ENCODE measurements around the gene ZBTB7C. TPM values are rescaled to one million over a fixed set of nuclear protein-coding genes. Genes with fewer than 3 reads are reported as not detected.

Gene ZBTB7C
- total RNA-seq, 1 donor from 2014 or later, result not detected

DNA sequence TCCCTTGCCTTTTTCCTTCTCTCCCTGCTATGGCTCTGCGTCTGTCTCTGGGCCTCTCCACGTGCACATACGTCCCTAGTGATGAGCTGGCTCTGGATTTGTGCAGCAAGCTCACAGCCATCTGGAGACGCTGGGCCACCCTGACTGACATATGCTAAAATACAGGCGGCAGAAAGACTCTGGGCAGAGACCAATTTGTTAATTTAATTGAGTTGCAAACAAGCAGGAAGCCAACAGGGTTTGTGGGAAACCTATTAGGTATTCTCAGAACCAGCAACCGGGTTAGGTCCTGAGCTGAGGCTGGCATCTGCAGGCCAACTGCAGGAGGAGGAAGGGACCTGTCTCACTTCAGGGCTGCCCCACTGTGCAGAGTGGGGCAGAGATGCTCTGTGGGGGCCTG is 425.2 kb downstream of the ZBTB7C start:
- CTCF ChIA-PET, result no interaction called here
- H3K27me3 Mint-ChIP-seq, result peaks cover 25% of the 10 kb centered on the region
- H3K4me3 Mint-ChIP-seq, result no peak overlapping the region

DNA sequence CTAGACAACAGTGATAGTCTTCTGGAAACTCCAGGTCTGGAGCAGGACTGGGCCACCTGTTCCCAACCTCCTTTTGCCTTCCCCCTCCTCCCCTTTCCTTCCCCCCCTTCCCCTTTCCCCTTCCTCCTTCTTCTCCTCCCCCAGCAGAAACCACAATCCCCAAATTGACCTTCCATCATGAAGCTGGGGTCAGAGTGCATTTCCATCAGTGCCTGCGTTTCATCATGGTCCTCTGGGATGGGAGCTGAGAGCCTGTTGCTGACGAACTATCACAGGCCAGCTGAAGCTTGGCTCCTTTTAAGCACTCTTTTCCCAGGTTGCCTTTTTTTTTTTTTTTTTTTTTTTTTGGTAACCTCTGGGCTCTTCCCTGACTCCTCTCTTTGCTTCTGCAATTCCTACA is 426.1 kb downstream of the ZBTB7C start:
- CTCF ChIA-PET, result no interaction called here
- Mint-ChIP-seq H3K4me3 (no peak overlapping the region), H3K27ac (no peak overlapping the region), H3K36me3 (ENCODE audit: low read depth) (no peaks in the 10 kb centered on the region), H3K4me1 (peaks cover 16% of the 10 kb centered on the region), H3K27me3 (peaks cover 29% of the 10 kb centered on the region), H3K9me3 (no peaks in the 10 kb centered on the region)
- DNase-seq, result no peak
- intact Hi-C loops (cut with micrococcal nuclease), result no loop called here
- POLR2A ChIA-PET, result interaction anchor here (0.7 kb wide), 1 partner anchor 99 kb away, joined by 3 read pairs; no protein-coding TSS in a partner anchor
- ATAC-seq (ENCODE audit: low read depth), result no peak
- TF ChIP-seq, protein P1, sequence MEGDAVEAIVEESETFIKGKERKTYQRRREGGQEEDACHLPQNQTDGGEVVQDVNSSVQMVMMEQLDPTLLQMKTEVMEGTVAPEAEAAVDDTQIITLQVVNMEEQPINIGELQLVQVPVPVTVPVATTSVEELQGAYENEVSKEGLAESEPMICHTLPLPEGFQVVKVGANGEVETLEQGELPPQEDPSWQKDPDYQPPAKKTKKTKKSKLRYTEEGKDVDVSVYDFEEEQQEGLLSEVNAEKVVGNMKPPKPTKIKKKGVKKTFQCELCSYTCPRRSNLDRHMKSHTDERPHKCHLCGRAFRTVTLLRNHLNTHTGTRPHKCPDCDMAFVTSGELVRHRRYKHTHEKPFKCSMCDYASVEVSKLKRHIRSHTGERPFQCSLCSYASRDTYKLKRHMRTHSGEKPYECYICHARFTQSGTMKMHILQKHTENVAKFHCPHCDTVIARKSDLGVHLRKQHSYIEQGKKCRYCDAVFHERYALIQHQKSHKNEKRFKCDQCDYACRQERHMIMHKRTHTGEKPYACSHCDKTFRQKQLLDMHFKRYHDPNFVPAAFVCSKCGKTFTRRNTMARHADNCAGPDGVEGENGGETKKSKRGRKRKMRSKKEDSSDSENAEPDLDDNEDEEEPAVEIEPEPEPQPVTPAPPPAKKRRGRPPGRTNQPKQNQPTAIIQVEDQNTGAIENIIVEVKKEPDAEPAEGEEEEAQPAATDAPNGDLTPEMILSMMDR (IDR thresholded peaks at IDR 0.05), result no peak

More for the DNA sequence above, 425.2 kb downstream of the ZBTB7C start:
- no peak for ATAC-seq (ENCODE audit: low read depth)
- Mint-ChIP-seq H3K36me3 (ENCODE audit: low read depth) (no peaks in the 10 kb centered on the region), H3K27ac (no peak overlapping the region), H3K4me1 (peaks cover 16% of the 10 kb centered on the region), H3K9me3 (no peaks in the 10 kb centered on the region)
- no peak for DNase-seq
- TF ChIP-seq, protein P1 (IDR thresholded peaks at IDR 0.05), result no peak
- intact Hi-C loops (cut with micrococcal nuclease), result no loop called here
- POLR2A ChIA-PET, result no interaction called here

DNA sequence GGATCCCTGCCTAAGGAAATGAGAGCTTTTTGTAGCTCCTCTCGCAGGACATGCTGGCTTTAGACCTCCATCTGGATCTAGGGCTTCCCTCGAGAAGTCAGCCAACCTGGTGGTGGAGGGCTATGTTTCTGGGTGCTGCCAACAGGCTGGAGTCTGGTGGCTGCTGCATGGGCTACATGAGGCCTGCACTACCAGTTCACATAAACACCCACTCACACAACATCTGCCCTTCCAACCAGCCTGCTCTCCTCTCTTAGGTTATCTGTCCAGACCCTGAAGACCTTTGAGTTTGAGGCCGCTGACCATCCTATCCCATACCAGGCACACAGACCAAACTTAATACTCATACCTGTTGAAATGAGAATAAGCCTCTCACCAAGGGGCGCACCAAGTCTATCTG is 427.4 kb downstream of the ZBTB7C start:
- H3K36me3 Mint-ChIP-seq (ENCODE audit: low read depth), result no peaks in the 10 kb centered on the region
- intact Hi-C loops (cut with micrococcal nuclease), result no loop called here
- no peak overlapping the region for H3K27ac Mint-ChIP-seq
- no peak for ATAC-seq (ENCODE audit: low read depth)
- DNase-seq, result no peak
- H3K4me1 Mint-ChIP-seq, result peaks cover 10% of the 10 kb centered on the region
- ChIA-PET CTCF (no interaction called here), POLR2A (no interaction called here)
- no peaks in the 10 kb centered on the region for H3K9me3 Mint-ChIP-seq
- peaks cover 26% of the 10 kb centered on the region for H3K27me3 Mint-ChIP-seq
- TF ChIP-seq, protein P1 (IDR thresholded peaks at IDR 0.05), result no peak
- no peak overlapping the region for H3K4me3 Mint-ChIP-seq

DNA sequence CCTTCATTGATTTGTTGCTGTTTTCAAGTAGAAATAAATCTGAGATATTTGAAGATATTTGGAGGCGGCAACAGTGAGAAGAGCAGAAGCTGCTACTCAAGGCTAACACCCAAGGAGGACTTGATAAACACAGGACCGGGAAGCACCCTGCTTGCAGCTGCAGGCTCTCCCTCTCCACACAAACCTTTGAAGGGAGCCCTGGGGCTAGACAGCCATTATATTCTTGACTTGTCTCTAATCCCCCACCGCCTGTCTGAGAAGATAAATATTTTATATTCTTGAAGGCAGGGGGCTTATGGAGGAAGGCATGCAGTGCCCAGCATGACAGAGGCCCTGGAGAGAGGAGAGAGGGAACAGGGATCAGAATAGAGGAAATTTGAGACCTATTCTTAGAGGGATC is 427.9 kb downstream of the ZBTB7C start:
- CTCF ChIA-PET, result no interaction called here
- ATAC-seq (ENCODE audit: low read depth) (no peak), DNase-seq (no peak)
- Mint-ChIP-seq H3K4me1 (peaks cover 5% of the 10 kb centered on the region), H3K27ac (no peak overlapping the region), H3K4me3 (no peak overlapping the region), H3K27me3 (peaks cover 26% of the 10 kb centered on the region), H3K36me3 (ENCODE audit: low read depth) (no peaks in the 10 kb centered on the region), H3K9me3 (peaks cover under 1% of the 10 kb centered on the region)
- intact Hi-C loops (cut with micrococcal nuclease), result no loop called here
- POLR2A ChIA-PET, result no interaction called here
- TF ChIP-seq, protein P1 (IDR thresholded peaks at IDR 0.05), result no peak

DNA sequence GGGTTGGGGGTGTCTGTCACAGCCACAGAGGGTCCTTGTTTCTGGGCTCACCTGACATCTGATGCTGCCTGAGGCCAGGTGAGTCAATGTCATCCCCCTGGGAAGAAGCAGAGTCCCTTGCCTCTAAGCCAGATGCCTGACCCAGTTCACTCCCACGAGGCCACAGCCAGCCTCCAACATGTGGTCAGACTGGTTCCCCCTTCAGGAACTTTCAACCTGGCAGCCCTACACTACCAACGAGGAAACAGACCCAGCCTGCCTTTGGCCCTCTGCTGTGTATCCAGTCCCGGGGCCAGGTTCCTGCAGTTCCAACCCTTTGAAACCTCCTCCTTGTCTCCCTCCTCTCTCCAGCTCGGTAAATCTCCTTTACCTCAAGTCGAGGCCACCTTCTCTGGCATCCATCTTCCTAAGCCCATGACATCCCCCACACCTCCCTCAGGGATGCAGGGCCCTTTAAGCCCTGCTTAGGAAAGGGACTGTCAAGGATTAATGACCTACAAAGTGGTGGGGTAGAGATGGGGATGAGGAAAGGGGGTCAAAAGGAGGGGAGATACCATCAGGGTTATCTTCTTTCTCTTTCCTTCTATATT is 429.5 kb downstream of the ZBTB7C start:
- H3K27ac Mint-ChIP-seq, result no peak overlapping the region
- H3K36me3 Mint-ChIP-seq (ENCODE audit: low read depth), result no peaks in the 10 kb centered on the region
- H3K27me3 Mint-ChIP-seq, result peaks cover 25% of the 10 kb centered on the region
- H3K4me3 Mint-ChIP-seq, result no peak overlapping the region
- H3K9me3 Mint-ChIP-seq, result peaks cover 3% of the 10 kb centered on the region
- DNase-seq (no peak), ATAC-seq (ENCODE audit: low read depth) (no peak)
- intact Hi-C loops (cut with micrococcal nuclease), result no loop called here
- POLR2A ChIA-PET, result no interaction called here
- CTCF ChIA-PET, result no interaction called here
- TF ChIP-seq, protein P1 (IDR thresholded peaks at IDR 0.05), result no peak
- H3K4me1 Mint-ChIP-seq, result peaks cover 9% of the 10 kb centered on the region

All from activated B cell treated with CpG ODN at 0.5 μM for 24 hours (primary cell).